Measurements from ENCODE around the gene WDR41.

Gene WDR41

GRCh38 chr5:77431286-77431685 is 60.8 kb downstream of the WDR41 start:
- no peak for TF ChIP-seq CTCF (conservative IDR thresholded peaks at IDR 0.05; ENCODE audit: low read length)
- TF ChIP-seq EZH2phosphoT487 (IDR thresholded peaks at IDR 0.05; ENCODE audit: borderline replicate concordance) = no peak
- Histone ChIP-seq H3K9me2 (replicated peaks; ENCODE audit: low read depth, low read length) (no peaks in the 10 kb centered on the region), H4K20me1 (ENCODE audit: insufficient read depth, low read length, poor library complexity, severe bottlenecking) (no peaks in the 10 kb centered on the region), H3K36me3 (ENCODE audit: insufficient read depth, low read length) (peaks cover 20% of the 10 kb centered on the region; the same call in 1 of the 2 replicates), H3F3A (ENCODE audit: low read depth) (no peaks in the 10 kb centered on the region), H3K9me3 (ENCODE audit: insufficient read depth, low read depth, low read length) (no peaks in the 10 kb centered on the region), H3K9ac (ENCODE audit: low read depth, low read length, poor library complexity, severe bottlenecking) (no peak overlapping the region), H3K27me3 (ENCODE audit: insufficient read depth, low read length, poor library complexity, severe bottlenecking) (peaks cover 10% of the 10 kb centered on the region), H3K4me1 (ENCODE audit: insufficient read depth, low read length, poor library complexity, severe bottlenecking) (no peaks in the 10 kb centered on the region), H3K79me2 (ENCODE audit: insufficient read depth, low read length) (no peaks in the 10 kb centered on the region), H2AFZ (ENCODE audit: low read length) (no peak overlapping the region), H3K4me3 (ENCODE audit: low read length, poor library complexity, severe bottlenecking) (no peak overlapping the region), H3K4me2 (ENCODE audit: low read depth, low read length, poor library complexity, severe bottlenecking) (no peak overlapping the region)

GRCh38 chr5:77430726-77431125 is 61.4 kb downstream of the WDR41 start:
- TF ChIP-seq EZH2phosphoT487 (IDR thresholded peaks at IDR 0.05; ENCODE audit: borderline replicate concordance) = no peak
- TF ChIP-seq CTCF (conservative IDR thresholded peaks at IDR 0.05; ENCODE audit: low read length) = no peak
- H3K4me1 ChIP-seq (ENCODE audit: insufficient read depth, low read length, poor library complexity, severe bottlenecking) = no peaks in the 10 kb centered on the region
- H3K9ac ChIP-seq (ENCODE audit: low read depth, low read length, poor library complexity, severe bottlenecking) = no peak overlapping the region
- H2AFZ ChIP-seq (ENCODE audit: low read length) = no peak overlapping the region
- H3K27me3 ChIP-seq (ENCODE audit: insufficient read depth, low read length, poor library complexity, severe bottlenecking) = peaks cover 10% of the 10 kb centered on the region
- H3F3A ChIP-seq (ENCODE audit: low read depth) = no peaks in the 10 kb centered on the region
- H3K4me3 ChIP-seq (ENCODE audit: low read length, poor library complexity, severe bottlenecking) = no peak overlapping the region
- no peaks in the 10 kb centered on the region for H3K9me2 ChIP-seq (replicated peaks; ENCODE audit: low read depth, low read length)
- H3K9me3 ChIP-seq (ENCODE audit: insufficient read depth, low read depth, low read length) = no peaks in the 10 kb centered on the region
- H3K79me2 ChIP-seq (ENCODE audit: insufficient read depth, low read length) = no peaks in the 10 kb centered on the region
- no peak overlapping the region for H3K4me2 ChIP-seq (ENCODE audit: low read depth, low read length, poor library complexity, severe bottlenecking)
- H3K36me3 ChIP-seq (ENCODE audit: insufficient read depth, low read length) = peaks cover 16% of the 10 kb centered on the region; the same call in 1 of the 2 replicates
- no peaks in the 10 kb centered on the region for H4K20me1 ChIP-seq (ENCODE audit: insufficient read depth, low read length, poor library complexity, severe bottlenecking)

- H3K9me3 ChIP-seq (ENCODE audit: insufficient read depth, low read depth, low read length) = no peaks in the 10 kb centered on the region
- H3K36me3 ChIP-seq (ENCODE audit: insufficient read depth, low read length) = peaks cover 8% of the 10 kb centered on the region; the same call in 1 of the 2 replicates
- peaks cover 10% of the 10 kb centered on the region for H3K27me3 ChIP-seq (ENCODE audit: insufficient read depth, low read length, poor library complexity, severe bottlenecking)
- no peaks in the 10 kb centered on the region for H3K4me1 ChIP-seq (ENCODE audit: insufficient read depth, low read length, poor library complexity, severe bottlenecking)
- no peaks in the 10 kb centered on the region for H3F3A ChIP-seq (ENCODE audit: low read depth)
- no peak overlapping the region for H3K4me3 ChIP-seq (ENCODE audit: low read length, poor library complexity, severe bottlenecking)
- H4K20me1 ChIP-seq (ENCODE audit: insufficient read depth, low read length, poor library complexity, severe bottlenecking) = no peaks in the 10 kb centered on the region
- no peak overlapping the region for H3K9ac ChIP-seq (ENCODE audit: low read depth, low read length, poor library complexity, severe bottlenecking)
- H2AFZ ChIP-seq (ENCODE audit: low read length) = no peak overlapping the region
- no peaks in the 10 kb centered on the region for H3K79me2 ChIP-seq (ENCODE audit: insufficient read depth, low read length)
- TF ChIP-seq EZH2phosphoT487 (IDR thresholded peaks at IDR 0.05; ENCODE audit: borderline replicate concordance) (no peak), CTCF (conservative IDR thresholded peaks at IDR 0.05; ENCODE audit: low read length) (no peak)
- H3K4me2 ChIP-seq (ENCODE audit: low read depth, low read length, poor library complexity, severe bottlenecking) = no peak overlapping the region
- H3K9me2 ChIP-seq (replicated peaks; ENCODE audit: low read depth, low read length) = no peaks in the 10 kb centered on the region
Observed at GRCh38 chr5:77428526-77428925, 63.6 kb downstream of the WDR41 start.
